Activated CD4-positive, alpha-beta T cell treated with anti-CD3 and anti-CD28 coated beads for 36 hours (primary cell): ENCODE results near the gene PRDM16. TPM values are rescaled to one million over a fixed set of nuclear protein-coding genes. Genes with fewer than 3 reads are reported as not detected.
A peak's percentile ranks its signal among the peaks of the same experiment; 100 is the strongest.

Experiments
- ATAC-seq: fragments of 200-7000 bp; cut with Tn5 transposase; one replicate; pipeline ENCODE4 v1.10.0; 2021; ENCODE audit warnings: mild to moderate bottlenecking, moderate library complexity
- CTCF ChIA-PET: fragments of 350-600 bp; sonication (Branson Sonifier 250); formaldehyde crosslinking; loops from one replicate; lab custom pipeline; 2021; ENCODE audit warnings: antibody characterized with exemption; lab: Charles Lee
- POLR2A ChIA-PET: fragments of 350-600 bp; sonication (Branson Sonifier 250); formaldehyde crosslinking; loops from one replicate; lab custom pipeline; 2021; ENCODE audit warnings: antibody characterized with exemption, inconsistent platforms; lab: Charles Lee
- DNase-seq: peaks from one replicate; pipeline ENCODE4 v3.0.0-alpha.2; 2020
- H3K27ac Mint-ChIP-seq: one replicate; pipeline ENCODE4 v1.8.0; 2021; ENCODE audit warnings: mixed read lengths
- H3K27me3 Mint-ChIP-seq: one replicate; pipeline ENCODE4 v1.8.0; 2021; ENCODE audit warnings: mixed read lengths
- H3K36me3 Mint-ChIP-seq: one replicate; pipeline ENCODE4 v1.8.0; 2021; ENCODE audit warnings: low read depth, mixed read lengths
- H3K4me1 Mint-ChIP-seq: one replicate; pipeline ENCODE4 v1.8.0; 2021; ENCODE audit warnings: mixed read lengths
- H3K4me3 Mint-ChIP-seq: one replicate; pipeline ENCODE4 v1.8.0; 2021; ENCODE audit warnings: mild to moderate bottlenecking, moderate library complexity, mixed read lengths
- H3K9me3 Mint-ChIP-seq: one replicate; pipeline ENCODE4 v1.8.0; 2021; ENCODE audit warnings: low read depth, mixed read lengths
- intact Hi-C, 2 experiments: fragments of 100-400 bp; cut with DNase I in 1 of 2; cut with micrococcal nuclease in 1 of 2; formaldehyde crosslinking; loops; one replicate each; pipeline versions ENCODE4 v1.14.2 to v1.15.1; 2022 to 2024; cut with DNase I, micrococcal nuclease
- total RNA-seq, 2 experiments: library from RNA; stranded (reverse); gene quantifications; one replicate each; pipeline ENCODE4 v1.2.3, GENCODE V29; 2021

The PRDM16 gene
- total RNA-seq, 2 experiments from 2014 or later, result 0.32 TPM; not detected in 1

GRCh38 chr1:3477241-3477995, 408.4 kb downstream of the PRDM16 start:
- intact Hi-C loops, result no loop called here
- Mint-ChIP-seq H3K27ac (no peak overlapping the region), H3K4me1 (no peaks in the 10 kb centered on the region), H3K4me3 (no peak overlapping the region), H3K9me3 (no peaks in the 10 kb centered on the region), H3K36me3 (no peaks in the 10 kb centered on the region), H3K27me3 (no peaks in the 10 kb centered on the region)
- ChIA-PET POLR2A (no interaction called here), CTCF (no interaction called here)
- ATAC-seq (peak; percentile 30), DNase-seq (no peak)

- CTCF ChIA-PET, result interaction anchor here (0.8 to 1.5 kb wide), 2 partner anchors 25 to 35 kb away, joined by 4 to 5 read pairs; no protein-coding TSS in a partner anchor
- H3K4me1 Mint-ChIP-seq, result no peaks in the 10 kb centered on the region
These were observed 409.2 kb downstream of the PRDM16 start for GRCh38 chr1:3478187-3478586.

GRCh38 chr1:3479511-3480368, 410.7 kb downstream of the PRDM16 start:
- no peaks in the 10 kb centered on the region for H3K27me3 Mint-ChIP-seq
- no peak for DNase-seq
- H3K4me1 Mint-ChIP-seq, result no peaks in the 10 kb centered on the region
- no peak overlapping the region for H3K27ac Mint-ChIP-seq
- POLR2A ChIA-PET, result no interaction called here
- H3K36me3 Mint-ChIP-seq, result no peaks in the 10 kb centered on the region
- H3K9me3 Mint-ChIP-seq, result no peaks in the 10 kb centered on the region
- intact Hi-C loops, result no loop called here
- CTCF ChIA-PET, result no interaction called here
- ATAC-seq, result no peak
- H3K4me3 Mint-ChIP-seq, result no peak overlapping the region

More at GRCh38 chr1:3478187-3478586, 409.2 kb downstream of the PRDM16 start:
- Mint-ChIP-seq H3K4me3 (no peak overlapping the region), H3K27ac (no peak overlapping the region), H3K36me3 (no peaks in the 10 kb centered on the region), H3K9me3 (no peaks in the 10 kb centered on the region), H3K27me3 (no peaks in the 10 kb centered on the region)
- intact Hi-C loops, result no loop called here
- DNase-seq, result no peak
- no peak for ATAC-seq
- POLR2A ChIA-PET, result no interaction called here

- CTCF ChIA-PET, result no interaction called here
- ATAC-seq (no peak), DNase-seq (no peak)
- Mint-ChIP-seq H3K4me1 (no peaks in the 10 kb centered on the region), H3K9me3 (no peaks in the 10 kb centered on the region), H3K36me3 (no peaks in the 10 kb centered on the region), H3K27me3 (no peaks in the 10 kb centered on the region), H3K27ac (no peak overlapping the region), H3K4me3 (no peak overlapping the region)
- POLR2A ChIA-PET, result no interaction called here
- intact Hi-C loops, result no loop called here
These were observed 411.3 kb downstream of the PRDM16 start for GRCh38 chr1:3480369-3480719.

- Mint-ChIP-seq H3K36me3 (no peaks in the 10 kb centered on the region), H3K4me3 (no peak overlapping the region), H3K27ac (no peak overlapping the region), H3K4me1 (no peaks in the 10 kb centered on the region), H3K27me3 (no peaks in the 10 kb centered on the region), H3K9me3 (no peaks in the 10 kb centered on the region)
- DNase-seq (no peak), ATAC-seq (no peak)
- intact Hi-C loops, result no loop called here
- ChIA-PET CTCF (interaction anchor here (2.8 kb wide), 1 partner anchor 28 kb away, joined by 9 read pairs; no protein-coding TSS in a partner anchor), POLR2A (no interaction called here)
These were observed 412.0 kb downstream of the PRDM16 start for GRCh38 chr1:3481046-3481445.

GRCh38 chr1:3481836-3482375, 412.9 kb downstream of the PRDM16 start:
- no peak overlapping the region for H3K27ac Mint-ChIP-seq
- H3K27me3 Mint-ChIP-seq, result no peaks in the 10 kb centered on the region
- no peaks in the 10 kb centered on the region for H3K4me1 Mint-ChIP-seq
- intact Hi-C loops, result no loop called here
- CTCF ChIA-PET, result interaction anchor here (0.6 to 2.8 kb wide), 2 partner anchors 29 to 563 kb away, joined by 4 to 9 read pairs; no protein-coding TSS in a partner anchor
- DNase-seq (no peak), ATAC-seq (no peak)
- H3K9me3 Mint-ChIP-seq, result no peaks in the 10 kb centered on the region
- POLR2A ChIA-PET, result no interaction called here
- H3K36me3 Mint-ChIP-seq, result no peaks in the 10 kb centered on the region
- no peak overlapping the region for H3K4me3 Mint-ChIP-seq

GRCh38 chr1:3482378-3482849, 413.4 kb downstream of the PRDM16 start:
- intact Hi-C loops, result no loop called here
- no peak overlapping the region for H3K27ac Mint-ChIP-seq
- no peaks in the 10 kb centered on the region for H3K4me1 Mint-ChIP-seq
- ChIA-PET CTCF (interaction anchor here (2.8 kb wide), 1 partner anchor 29 kb away, joined by 9 read pairs; no protein-coding TSS in a partner anchor), POLR2A (no interaction called here)
- no peak overlapping the region for H3K4me3 Mint-ChIP-seq
- ATAC-seq (peak; percentile 53), DNase-seq (peak; percentile 35)
- peaks cover 2% of the 10 kb centered on the region for H3K9me3 Mint-ChIP-seq
- H3K27me3 Mint-ChIP-seq, result no peaks in the 10 kb centered on the region
- H3K36me3 Mint-ChIP-seq, result no peaks in the 10 kb centered on the region

- ATAC-seq, result no peak
- POLR2A ChIA-PET, result no interaction called here
- CTCF ChIA-PET, result interaction anchor here (2.8 kb wide), 1 partner anchor 30 kb away, joined by 9 read pairs; no protein-coding TSS in a partner anchor
- Mint-ChIP-seq H3K27ac (no peak overlapping the region), H3K36me3 (no peaks in the 10 kb centered on the region), H3K4me3 (no peak overlapping the region), H3K4me1 (no peaks in the 10 kb centered on the region), H3K9me3 (peaks cover 7% of the 10 kb centered on the region), H3K27me3 (no peaks in the 10 kb centered on the region)
- DNase-seq, result no peak
- intact Hi-C loops, result loop anchor here in 1 of 2 experiments (1.0 kb wide), 1 partner anchor 30 kb away; no protein-coding TSS in a partner anchor
These were observed 414.4 kb downstream of the PRDM16 start for GRCh38 chr1:3483380-3483779.

- Mint-ChIP-seq H3K27ac (no peak overlapping the region), H3K27me3 (no peaks in the 10 kb centered on the region), H3K36me3 (peaks cover 1% of the 10 kb centered on the region), H3K4me1 (no peaks in the 10 kb centered on the region), H3K9me3 (peaks cover 12% of the 10 kb centered on the region), H3K4me3 (no peak overlapping the region)
- ChIA-PET CTCF (interaction anchor here (1.1 kb wide), 1 partner anchor 31 kb away, joined by 4 read pairs; no protein-coding TSS in a partner anchor), POLR2A (no interaction called here)
- peak; percentile 63 for ATAC-seq
- peak; percentile 67 for DNase-seq
- intact Hi-C loops, result loop anchor here (1.0 kb wide), 1 partner anchor 31 kb away; no protein-coding TSS in a partner anchor
These were observed 414.9 kb downstream of the PRDM16 start for GRCh38 chr1:3483801-3484444.

- H3K27ac Mint-ChIP-seq, result no peak overlapping the region
- no peak for ATAC-seq
- CTCF ChIA-PET, result interaction anchor here (1.1 to 4.3 kb wide), 3 partner anchors 32 to 134 kb away, joined by 4 to 18 read pairs (median 4); no protein-coding TSS in a partner anchor
- peaks cover 14% of the 10 kb centered on the region for H3K9me3 Mint-ChIP-seq
- intact Hi-C loops, result no loop called here
- POLR2A ChIA-PET, result no interaction called here
- no peak for DNase-seq
- no peak overlapping the region for H3K4me3 Mint-ChIP-seq
- H3K4me1 Mint-ChIP-seq, result no peaks in the 10 kb centered on the region
- H3K27me3 Mint-ChIP-seq, result no peaks in the 10 kb centered on the region
- H3K36me3 Mint-ChIP-seq, result peaks cover 3% of the 10 kb centered on the region
These were observed 416.0 kb downstream of the PRDM16 start for GRCh38 chr1:3485016-3485415.
